Calu3 (cell line): ENCODE results near the gene BRD1. TPM values are rescaled to one million over a fixed set of nuclear protein-coding genes. Genes with fewer than 3 reads are reported as not detected.

Experiments
- BruUV-seq: library from RNA; stranded (reverse); fragments of 400-500 nt; replicated peaks from 2 replicates; lab custom pipeline; 2021; lab: Mats Ljungman, UMichigan
- CTCF ChIA-PET: fragments of 300-600 bp; sonication (Branson Sonifier 250); formaldehyde crosslinking; loops from one replicate; lab custom pipeline; 2022; ENCODE audit warnings: antibody characterized with exemption; lab: Charles Lee
- DNase-seq: peaks from one replicate; pipeline ENCODE4 v3.0.0; 2022
- H3K27ac Mint-ChIP-seq: one replicate; pipeline ENCODE4 v1.8.0; 2022; ENCODE audit warnings: mixed read lengths; ENCODE audit not compliant: unreplicated experiment
- H3K27me3 Mint-ChIP-seq: one replicate; pipeline ENCODE4 v1.8.0; 2022; ENCODE audit warnings: mixed read lengths; ENCODE audit not compliant: unreplicated experiment
- H3K36me3 Mint-ChIP-seq: one replicate; pipeline ENCODE4 v1.8.0; 2022; ENCODE audit warnings: mild to moderate bottlenecking, moderate library complexity, mixed read lengths; ENCODE audit not compliant: insufficient read depth, unreplicated experiment
- H3K4me1 Mint-ChIP-seq: one replicate; pipeline ENCODE4 v1.8.0; 2022; ENCODE audit warnings: mild to moderate bottlenecking, low read depth, mixed read lengths; ENCODE audit not compliant: unreplicated experiment
- H3K4me3 Mint-ChIP-seq: one replicate; pipeline ENCODE4 v1.8.0; 2022; ENCODE audit warnings: mild to moderate bottlenecking, low read depth, moderate library complexity, mixed read lengths; ENCODE audit not compliant: unreplicated experiment
- H3K9me3 Mint-ChIP-seq: one replicate; pipeline ENCODE4 v1.8.0; 2022; ENCODE audit warnings: low read depth, mixed read lengths; ENCODE audit not compliant: unreplicated experiment
- intact Hi-C: fragments of 100-400 bp; cut with micrococcal nuclease; formaldehyde crosslinking; loops from one replicate; pipeline ENCODE4 v1.10.0; 2022; ENCODE audit not compliant: unreplicated experiment
- total RNA-seq: library from RNA; stranded (reverse); gene quantifications from 2 replicates; pipeline ENCODE4 v1.2.3, GENCODE V29; 2022
- TF ChIP-seq, protein P1 (sequence below): fragments of 200-600 bp; IDR thresholded peaks from one replicate; pipeline ENCODE4 v1.8.0; 2022; ENCODE audit warnings: antibody characterized with exemption; ENCODE audit not compliant: unreplicated experiment

BRD1 gene
- total RNA-seq, 1 experiment from 2014 or later: 41.4 TPM

DNA sequence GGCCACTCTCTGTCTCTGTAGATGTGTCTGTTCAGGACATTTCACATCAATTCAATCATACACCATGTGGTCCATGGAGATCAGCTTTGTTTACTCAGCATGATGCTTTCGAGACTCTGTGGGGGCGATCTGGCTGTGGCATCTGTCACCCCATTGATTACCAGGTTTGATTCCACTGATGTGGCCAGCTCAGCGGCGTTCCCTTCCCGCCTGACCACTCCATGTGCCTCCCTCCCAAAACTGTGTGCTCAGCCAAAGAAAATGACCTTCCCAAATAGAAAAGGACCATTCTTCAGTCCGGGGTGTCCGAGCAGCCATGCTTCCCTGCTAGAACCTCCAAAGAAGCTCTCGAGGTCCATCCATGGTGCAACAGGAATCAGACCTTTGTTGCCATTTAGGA lies 89.1 kb downstream of the BRD1 start:
- TF ChIP-seq, protein P1, sequence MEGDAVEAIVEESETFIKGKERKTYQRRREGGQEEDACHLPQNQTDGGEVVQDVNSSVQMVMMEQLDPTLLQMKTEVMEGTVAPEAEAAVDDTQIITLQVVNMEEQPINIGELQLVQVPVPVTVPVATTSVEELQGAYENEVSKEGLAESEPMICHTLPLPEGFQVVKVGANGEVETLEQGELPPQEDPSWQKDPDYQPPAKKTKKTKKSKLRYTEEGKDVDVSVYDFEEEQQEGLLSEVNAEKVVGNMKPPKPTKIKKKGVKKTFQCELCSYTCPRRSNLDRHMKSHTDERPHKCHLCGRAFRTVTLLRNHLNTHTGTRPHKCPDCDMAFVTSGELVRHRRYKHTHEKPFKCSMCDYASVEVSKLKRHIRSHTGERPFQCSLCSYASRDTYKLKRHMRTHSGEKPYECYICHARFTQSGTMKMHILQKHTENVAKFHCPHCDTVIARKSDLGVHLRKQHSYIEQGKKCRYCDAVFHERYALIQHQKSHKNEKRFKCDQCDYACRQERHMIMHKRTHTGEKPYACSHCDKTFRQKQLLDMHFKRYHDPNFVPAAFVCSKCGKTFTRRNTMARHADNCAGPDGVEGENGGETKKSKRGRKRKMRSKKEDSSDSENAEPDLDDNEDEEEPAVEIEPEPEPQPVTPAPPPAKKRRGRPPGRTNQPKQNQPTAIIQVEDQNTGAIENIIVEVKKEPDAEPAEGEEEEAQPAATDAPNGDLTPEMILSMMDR: no peak
- H3K4me3 Mint-ChIP-seq: no peak overlapping the region
- CTCF ChIA-PET: interaction anchor here (1.0 kb wide), 1 partner anchor 13 kb away, joined by 3 read pairs; no protein-coding TSS in a partner anchor
- H3K4me1 Mint-ChIP-seq: no peaks in the 10 kb centered on the region
- BruUV-seq: no TSS peak
- H3K27me3 Mint-ChIP-seq: peaks cover 80% of the 10 kb centered on the region
- H3K36me3 Mint-ChIP-seq: no peaks in the 10 kb centered on the region
- intact Hi-C loops: no loop called here
- H3K9me3 Mint-ChIP-seq: peaks cover 7% of the 10 kb centered on the region
- no peak overlapping the region for H3K27ac Mint-ChIP-seq
- DNase-seq: no peak

GRCh38 chr22:49738006-49738405 lies 89.7 kb downstream of the BRD1 start:
- no peak for DNase-seq
- intact Hi-C loops: no loop called here
- no peak overlapping the region for H3K4me3 Mint-ChIP-seq
- peaks cover 86% of the 10 kb centered on the region for H3K27me3 Mint-ChIP-seq
- H3K36me3 Mint-ChIP-seq: no peaks in the 10 kb centered on the region
- no peak overlapping the region for H3K27ac Mint-ChIP-seq
- peaks cover 7% of the 10 kb centered on the region for H3K9me3 Mint-ChIP-seq
- CTCF ChIA-PET: no interaction called here
- TF ChIP-seq, protein P1: no peak
- no peaks in the 10 kb centered on the region for H3K4me1 Mint-ChIP-seq
- BruUV-seq: no TSS peak

DNA sequence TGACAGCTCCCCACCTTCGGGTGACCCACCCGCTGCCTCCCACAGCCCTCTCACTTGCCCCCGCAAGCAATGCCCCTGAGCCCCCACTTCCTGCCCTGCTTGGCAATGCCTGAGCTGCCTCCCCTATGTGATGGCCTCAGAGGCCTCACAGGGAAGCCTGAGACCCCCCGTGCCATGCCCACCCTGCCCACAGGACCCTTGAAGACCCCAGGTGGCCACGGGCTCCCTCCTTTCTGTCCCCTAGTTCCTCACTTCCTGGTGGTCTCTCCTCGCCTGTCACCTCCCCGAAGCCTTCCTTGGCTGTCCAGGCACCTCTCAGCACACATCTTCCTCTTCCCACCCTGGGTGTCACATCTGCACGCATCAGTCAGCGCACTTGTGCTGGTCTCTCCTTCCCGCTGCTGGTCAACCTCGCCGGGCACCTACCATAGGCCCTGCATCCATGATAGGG lies 90.5 kb downstream of the BRD1 start:
- intact Hi-C loops: no loop called here
- no peak overlapping the region for H3K27ac Mint-ChIP-seq
- CTCF ChIA-PET: no interaction called here

GRCh38 chr22:49736538-49736937 lies 91.1 kb downstream of the BRD1 start:
- TF ChIP-seq, protein P1: no peak
- CTCF ChIA-PET: no interaction called here
- Mint-ChIP-seq H3K36me3 (no peaks in the 10 kb centered on the region), H3K4me3 (no peak overlapping the region), H3K9me3 (peaks cover 5% of the 10 kb centered on the region), H3K27ac (no peak overlapping the region), H3K4me1 (no peaks in the 10 kb centered on the region), H3K27me3 (peaks cover 93% of the 10 kb centered on the region)
- no TSS peak for BruUV-seq
- intact Hi-C loops: no loop called here
- no peak for DNase-seq

More for the DNA sequence above, 90.5 kb downstream of the BRD1 start:
- H3K4me1 Mint-ChIP-seq: no peaks in the 10 kb centered on the region
- BruUV-seq: no TSS peak
- no peak overlapping the region for H3K4me3 Mint-ChIP-seq
- TF ChIP-seq, protein P1: no peak
- H3K36me3 Mint-ChIP-seq: no peaks in the 10 kb centered on the region
- H3K9me3 Mint-ChIP-seq: peaks cover 7% of the 10 kb centered on the region
- peaks cover 93% of the 10 kb centered on the region for H3K27me3 Mint-ChIP-seq
- no peak for DNase-seq
